MM.1S (cell line): ENCODE measurements around the gene PINK1.

Experiments used
- DNase-seq: peaks from one replicate; pipeline ENCODE4 v3.0.0-alpha.2; 2015
- H2AFZ ChIP-seq: fragments of 300-600 bp; sonication (generic); 2 replicates; pipeline ENCODE4 v1.6.0; 2016; ENCODE audit warnings: antibody characterized with exemption, low read length
- H3F3A ChIP-seq: fragments of 300-600 bp; sonication (generic); 2 replicates; pipeline ENCODE4 v1.6.1; 2016; ENCODE audit warnings: mild to moderate bottlenecking, antibody characterized with exemption, low read length, moderate library complexity, mixed read lengths; ENCODE audit not compliant: insufficient read depth
- H3K27ac ChIP-seq: fragments of 300-600 bp; sonication (generic); 2 replicates; pipeline ENCODE4 v1.5.1; 2016; ENCODE audit warnings: mild to moderate bottlenecking, low read length
- H3K27me3 ChIP-seq: fragments of 300-600 bp; sonication (generic); replicated peaks from 2 replicates; pipeline ENCODE4 v1.6.0; 2016; ENCODE audit warnings: low read length; ENCODE audit not compliant: insufficient read depth
- H3K36me3 ChIP-seq: fragments of 300-600 bp; sonication (generic); replicated peaks from 2 replicates; pipeline ENCODE4 v1.6.1; 2016; ENCODE audit warnings: mild to moderate bottlenecking, low read length, mixed read lengths; ENCODE audit not compliant: insufficient read depth
- H3K4me1 ChIP-seq: fragments of 300-600 bp; sonication (generic); 2 replicates; pipeline ENCODE4 v1.6.1; 2016; ENCODE audit warnings: low read length, mixed read lengths
- H3K4me2 ChIP-seq: fragments of 300-600 bp; sonication (generic); 2 replicates; pipeline ENCODE4 v1.6.0; 2016; ENCODE audit warnings: low read depth, low read length
- H3K4me3 ChIP-seq: fragments of 300-600 bp; sonication (generic); 2 replicates; pipeline ENCODE4 v1.5.1; 2016; ENCODE audit warnings: low read length, mixed read lengths
- H3K79me2 ChIP-seq: fragments of 300-600 bp; sonication (generic); 2 replicates; pipeline ENCODE4 v1.6.1; 2016; ENCODE audit warnings: mixed run types, low read length, mixed read lengths
- H3K9ac ChIP-seq: fragments of 300-600 bp; sonication (generic); 2 replicates; pipeline ENCODE4 v1.6.1; 2016; ENCODE audit warnings: low read length, mixed read lengths
- H3K9me2 ChIP-seq: fragments of 300-600 bp; sonication (generic); replicated peaks from 2 replicates; pipeline ENCODE4 v1.6.1; 2016; ENCODE audit warnings: mild to moderate bottlenecking, low read length, mixed read lengths; ENCODE audit not compliant: insufficient read depth
- H3K9me3 ChIP-seq: fragments of 300-600 bp; sonication (generic); replicated peaks from 2 replicates; pipeline ENCODE4 v1.6.1; 2016; ENCODE audit warnings: mild to moderate bottlenecking, low read length, mixed read lengths; ENCODE audit not compliant: insufficient read depth
- H4K20me1 ChIP-seq: fragments of 300-600 bp; sonication (generic); 2 replicates; pipeline ENCODE4 v1.6.1; 2016; ENCODE audit warnings: mild to moderate bottlenecking, low read length, moderate library complexity, mixed read lengths; ENCODE audit not compliant: insufficient read depth
- EZH2 ChIP-seq: fragments of 300-600 bp; sonication (generic); optimal IDR thresholded peaks from 2 replicates; pipeline ENCODE3; 2017; ENCODE audit warnings: low read depth, mild to moderate bottlenecking, antibody characterized with exemption, low read length, mixed read lengths
- EZH2phosphoT487 ChIP-seq: fragments of 300-600 bp; sonication (generic); IDR thresholded peaks from 2 replicates; pipeline ENCODE4 v1.6.1; 2018; ENCODE audit warnings: antibody characterized with exemption, low read length
- TF ChIP-seq, protein P1 (sequence below): fragments of 300-600 bp; sonication (generic); IDR thresholded peaks from 2 replicates; pipeline ENCODE4 v1.5.1; 2016; ENCODE audit warnings: antibody characterized with exemption, low read length, mixed read lengths

PINK1 gene

DNA sequence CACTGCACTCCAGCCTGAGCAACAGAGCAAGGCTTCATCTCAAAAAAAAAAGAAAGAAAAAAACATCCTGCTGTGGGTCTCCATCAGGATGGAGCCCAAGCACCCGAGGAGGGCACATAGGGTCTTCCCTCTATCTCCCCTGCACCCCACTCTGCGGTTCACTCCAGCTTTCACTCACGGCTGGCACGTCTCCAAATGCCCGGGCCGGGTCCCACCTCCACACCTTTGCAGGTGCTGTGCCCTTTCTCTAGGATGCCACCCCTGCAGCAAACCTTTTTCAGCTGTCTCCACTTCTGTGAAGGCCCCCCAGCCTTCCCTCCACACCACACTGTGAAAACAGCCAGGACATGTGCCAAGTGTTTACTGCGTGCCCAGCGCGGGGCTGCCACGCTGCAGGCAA, 50.4 kb downstream of the PINK1 start:
- Histone ChIP-seq H2AFZ (no peak overlapping the region), H3K36me3 (no peaks in the 10 kb centered on the region), H3K4me2 (no peak overlapping the region), H3K27me3 (peaks cover 90% of the 10 kb centered on the region), H4K20me1 (peaks cover 3% of the 10 kb centered on the region), H3K4me1 (peaks cover 4% of the 10 kb centered on the region; the same call in 1 of the 2 replicates), H3K79me2 (no peaks in the 10 kb centered on the region), H3F3A (peaks cover under 1% of the 10 kb centered on the region; the same call in 1 of the 2 replicates), H3K9me2 (no peaks in the 10 kb centered on the region), H3K9me3 (no peaks in the 10 kb centered on the region), H3K27ac (no peak overlapping the region), H3K4me3 (no peak overlapping the region), H3K9ac (no peak overlapping the region)
- DNase-seq: no peak
- TF ChIP-seq, protein P1, sequence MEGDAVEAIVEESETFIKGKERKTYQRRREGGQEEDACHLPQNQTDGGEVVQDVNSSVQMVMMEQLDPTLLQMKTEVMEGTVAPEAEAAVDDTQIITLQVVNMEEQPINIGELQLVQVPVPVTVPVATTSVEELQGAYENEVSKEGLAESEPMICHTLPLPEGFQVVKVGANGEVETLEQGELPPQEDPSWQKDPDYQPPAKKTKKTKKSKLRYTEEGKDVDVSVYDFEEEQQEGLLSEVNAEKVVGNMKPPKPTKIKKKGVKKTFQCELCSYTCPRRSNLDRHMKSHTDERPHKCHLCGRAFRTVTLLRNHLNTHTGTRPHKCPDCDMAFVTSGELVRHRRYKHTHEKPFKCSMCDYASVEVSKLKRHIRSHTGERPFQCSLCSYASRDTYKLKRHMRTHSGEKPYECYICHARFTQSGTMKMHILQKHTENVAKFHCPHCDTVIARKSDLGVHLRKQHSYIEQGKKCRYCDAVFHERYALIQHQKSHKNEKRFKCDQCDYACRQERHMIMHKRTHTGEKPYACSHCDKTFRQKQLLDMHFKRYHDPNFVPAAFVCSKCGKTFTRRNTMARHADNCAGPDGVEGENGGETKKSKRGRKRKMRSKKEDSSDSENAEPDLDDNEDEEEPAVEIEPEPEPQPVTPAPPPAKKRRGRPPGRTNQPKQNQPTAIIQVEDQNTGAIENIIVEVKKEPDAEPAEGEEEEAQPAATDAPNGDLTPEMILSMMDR: no peak
- TF ChIP-seq EZH2 (no peak), EZH2phosphoT487 (no peak)

DNA sequence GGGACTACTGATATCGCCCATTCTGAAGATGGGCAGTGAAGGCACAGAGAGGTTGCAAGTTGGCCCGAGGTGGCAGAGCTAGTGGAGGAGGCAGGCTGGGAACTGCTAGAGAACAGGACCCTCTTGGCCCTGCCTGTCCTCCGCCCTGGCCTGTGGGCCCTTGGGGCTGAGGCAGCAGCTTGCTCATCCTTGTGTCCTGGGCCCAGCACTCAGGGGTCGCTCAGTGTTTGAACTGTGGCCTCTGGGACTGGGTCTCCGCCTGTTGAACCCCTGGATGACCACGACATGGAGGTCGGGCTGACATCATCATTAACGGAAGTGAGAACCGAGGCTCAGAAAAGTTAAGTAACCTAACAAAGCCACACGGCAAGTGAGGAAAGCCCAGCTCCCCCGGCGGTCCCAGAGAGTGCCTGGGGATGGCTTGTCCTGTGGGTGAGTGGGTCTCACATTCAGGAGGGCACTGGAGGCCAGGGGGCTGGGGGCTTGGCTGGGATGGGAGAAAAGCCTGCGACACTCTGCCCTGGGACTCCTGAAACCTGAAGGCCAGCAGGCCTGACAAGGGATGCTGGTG, 50.9 kb downstream of the PINK1 start:
- Histone ChIP-seq H3K9me3 (no peaks in the 10 kb centered on the region), H3K4me3 (no peak overlapping the region), H3F3A (no peaks in the 10 kb centered on the region), H3K36me3 (no peaks in the 10 kb centered on the region), H3K9ac (no peak overlapping the region), H2AFZ (no peak overlapping the region), H3K9me2 (no peaks in the 10 kb centered on the region), H3K4me2 (no peak overlapping the region), H4K20me1 (peaks cover 3% of the 10 kb centered on the region), H3K27me3 (peaks cover 95% of the 10 kb centered on the region), H3K27ac (no peak overlapping the region), H3K79me2 (no peaks in the 10 kb centered on the region), H3K4me1 (peaks cover 4% of the 10 kb centered on the region; the same call in 1 of the 2 replicates)
- TF ChIP-seq, protein P1: no peak
- TF ChIP-seq EZH2phosphoT487 (no peak), EZH2 (no peak)
- DNase-seq: no peak

DNA sequence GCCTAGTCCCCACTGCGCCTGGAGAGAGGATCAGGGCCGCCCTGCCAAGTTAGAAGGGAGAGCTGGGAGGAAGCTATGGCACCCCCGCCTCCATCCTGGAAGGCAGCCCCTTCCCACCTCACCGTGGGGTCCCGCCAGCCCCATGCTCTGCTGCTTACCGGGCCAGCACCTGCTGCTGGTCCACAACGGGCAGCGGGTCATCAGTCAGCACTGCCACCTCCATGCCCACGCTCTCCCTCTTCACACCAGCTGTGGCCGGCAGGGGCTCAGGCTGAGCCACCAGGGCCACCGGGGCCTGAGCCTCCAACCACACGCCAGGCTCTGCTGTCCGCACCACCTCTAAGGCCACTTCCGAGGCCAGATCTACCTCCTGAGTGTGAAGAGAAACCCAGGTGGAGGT, 51.4 kb downstream of the PINK1 start:
- H3K9ac ChIP-seq: no peak overlapping the region

More for the DNA sequence above, 51.4 kb downstream of the PINK1 start:
- H3K36me3 ChIP-seq: no peaks in the 10 kb centered on the region
- peaks cover 95% of the 10 kb centered on the region for H3K27me3 ChIP-seq
- TF ChIP-seq, protein P1: no peak
- TF ChIP-seq EZH2 (no peak), EZH2phosphoT487 (no peak)
- no peak overlapping the region for H3K4me2 ChIP-seq
- DNase-seq: no peak
- H4K20me1 ChIP-seq: peaks cover 3% of the 10 kb centered on the region; the same call in 1 of the 2 replicates
- no peak overlapping the region for H3K27ac ChIP-seq
- no peaks in the 10 kb centered on the region for H3K79me2 ChIP-seq
- no peaks in the 10 kb centered on the region for H3K9me3 ChIP-seq
- no peak overlapping the region for H2AFZ ChIP-seq
- no peaks in the 10 kb centered on the region for H3F3A ChIP-seq
- H3K4me3 ChIP-seq: no peak overlapping the region
- no peaks in the 10 kb centered on the region for H3K9me2 ChIP-seq
- H3K4me1 ChIP-seq: 0 out of 2 replicates have a peak, but pooled peaks cover under 1% of the 10 kb centered on the region
